ENCODE data around the gene CDC14B.

Gene CDC14B

DNA sequence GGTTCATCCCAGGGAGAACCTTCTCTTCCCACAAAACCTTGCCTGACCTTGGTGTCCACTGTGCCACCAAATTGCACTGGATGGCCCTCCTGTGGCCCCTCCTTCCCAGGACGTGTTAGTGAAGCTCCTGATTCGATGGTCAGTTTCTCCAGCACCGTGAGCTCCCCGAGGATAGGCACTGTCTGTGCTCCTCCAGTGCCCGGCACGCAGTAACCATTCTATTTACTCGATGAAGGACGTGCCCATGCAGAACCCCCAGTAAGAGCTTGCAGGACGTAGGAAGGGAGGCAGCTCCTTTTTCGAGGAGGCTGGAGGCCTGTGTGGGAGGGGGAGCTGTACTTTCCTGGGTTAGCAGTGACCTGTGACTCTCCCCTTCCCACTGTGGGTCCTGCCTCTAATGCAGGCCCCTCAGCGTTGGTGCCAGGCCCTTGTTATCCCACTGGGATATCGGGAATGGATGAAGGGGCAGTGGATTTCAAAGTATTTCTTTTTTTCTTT is 130.1 kb downstream of the CDC14B start:
- in situ Hi-C loops (cut with MboI; ENCODE audit: low sequenced_read_pairs), result no loop called here

DNA sequence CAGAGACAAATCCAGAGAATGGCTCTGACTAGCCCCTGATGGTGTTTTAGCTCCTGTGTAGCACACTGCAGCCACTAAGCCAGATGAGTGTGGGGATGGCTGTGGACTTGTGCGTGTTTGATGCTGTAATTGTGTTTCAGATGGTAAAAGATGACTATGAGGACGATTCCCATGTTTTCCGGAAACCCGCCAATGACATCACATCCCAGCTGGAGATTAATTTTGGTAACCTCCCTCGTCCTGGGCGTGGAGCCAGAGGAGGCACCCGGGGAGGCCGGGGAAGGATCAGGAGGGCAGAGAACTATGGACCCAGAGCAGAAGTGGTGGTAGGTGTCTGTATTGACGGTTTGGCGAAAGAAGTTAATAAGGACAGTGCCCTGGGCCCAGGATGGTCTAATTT is 131.7 kb downstream of the CDC14B start:
- in situ Hi-C loops (cut with MboI; ENCODE audit: low sequenced_read_pairs), result no loop called here

DNA sequence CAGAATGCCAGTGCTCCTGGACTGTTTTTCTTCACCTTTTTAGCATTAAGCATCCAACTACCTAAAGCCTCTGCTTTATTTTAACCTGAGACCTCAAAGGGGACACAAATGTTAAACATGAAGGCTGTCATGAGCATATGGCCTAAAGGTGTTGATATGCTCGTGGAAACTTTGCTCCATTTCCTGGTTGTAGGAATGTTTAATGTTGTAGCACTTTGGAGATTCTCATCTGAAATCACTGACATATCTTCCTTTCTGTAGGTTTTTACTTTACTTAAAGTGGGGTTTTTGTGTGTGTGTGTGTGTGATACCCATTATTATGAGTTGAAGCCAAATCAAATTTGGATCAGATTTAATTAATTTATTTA is 132.6 kb downstream of the CDC14B start:
- in situ Hi-C loops (cut with MboI; ENCODE audit: low sequenced_read_pairs), result no loop called here

DNA sequence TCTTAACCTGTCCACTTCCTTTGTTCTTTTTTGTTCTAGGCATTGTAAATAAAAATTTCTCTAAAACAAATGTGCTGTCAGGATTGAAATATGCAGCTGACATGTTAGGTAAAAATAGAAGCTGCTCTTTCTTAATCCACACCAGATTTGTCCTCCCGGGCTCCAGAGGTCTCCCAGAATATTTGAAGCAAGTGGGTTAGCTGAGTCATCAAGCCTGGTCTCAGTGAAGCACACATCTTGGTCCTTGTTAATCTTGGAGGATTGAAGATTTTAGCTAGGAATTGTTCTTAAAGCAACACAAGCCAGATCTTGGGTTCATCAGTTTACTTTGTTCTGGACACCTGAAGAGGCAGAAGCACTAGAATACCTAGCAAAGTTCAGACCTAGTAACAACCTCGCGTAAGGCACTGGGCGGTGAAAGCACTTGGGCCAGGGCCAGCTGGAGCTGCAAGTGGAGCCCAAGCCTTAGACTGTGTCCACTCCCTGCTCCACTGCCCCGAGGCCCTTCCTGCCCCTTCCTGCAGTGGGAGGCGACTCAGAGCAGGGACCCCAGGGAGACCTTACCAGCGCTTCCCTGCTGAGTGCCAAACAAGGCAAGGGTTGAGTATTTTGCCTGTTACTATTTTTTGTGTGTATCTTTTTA is 133.1 kb downstream of the CDC14B start:
- in situ Hi-C loops (cut with MboI; ENCODE audit: low sequenced_read_pairs), result no loop called here

DNA sequence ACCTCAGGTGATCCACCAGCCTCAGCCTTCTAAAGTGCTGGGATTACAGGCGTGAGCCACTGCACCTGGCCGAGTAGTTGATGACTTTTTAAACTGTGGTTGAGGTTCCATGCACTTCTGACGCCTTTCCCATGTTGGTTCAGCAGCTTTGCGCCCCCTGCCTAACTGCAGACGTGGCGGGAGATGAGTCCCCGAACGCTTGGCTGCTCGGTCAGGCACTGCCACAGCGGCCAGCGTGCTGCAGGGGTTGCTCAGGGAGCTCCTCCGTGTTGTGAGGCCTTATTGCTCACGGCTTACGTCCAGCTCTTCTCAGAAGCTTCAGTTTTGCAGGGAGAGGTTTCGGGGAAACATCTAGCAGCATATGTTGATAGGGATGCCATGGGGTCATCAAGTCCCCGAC is 134.4 kb downstream of the CDC14B start:
- in situ Hi-C loops (cut with MboI; ENCODE audit: low sequenced_read_pairs), result no loop called here

DNA sequence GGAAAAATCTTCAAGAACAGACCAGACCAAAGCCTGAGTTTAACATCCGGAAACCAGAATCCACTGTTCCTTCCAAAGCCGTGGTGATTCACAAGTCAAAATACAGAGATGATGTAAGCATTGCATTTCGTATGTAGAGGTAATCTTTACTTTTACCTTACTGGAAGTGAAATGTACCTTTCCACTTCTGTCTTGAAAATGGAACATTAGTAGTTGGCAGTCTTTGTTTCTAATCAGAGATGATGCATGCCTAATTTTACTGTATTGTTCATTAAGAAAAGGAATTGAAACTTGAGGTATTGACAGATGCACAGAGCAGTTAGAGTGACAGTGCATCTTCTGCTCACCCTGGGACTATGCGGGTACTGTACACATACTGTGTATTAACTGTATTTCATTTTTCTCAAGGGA is 135.1 kb downstream of the CDC14B start:
- in situ Hi-C loops (cut with MboI; ENCODE audit: low sequenced_read_pairs), result no loop called here

DNA sequence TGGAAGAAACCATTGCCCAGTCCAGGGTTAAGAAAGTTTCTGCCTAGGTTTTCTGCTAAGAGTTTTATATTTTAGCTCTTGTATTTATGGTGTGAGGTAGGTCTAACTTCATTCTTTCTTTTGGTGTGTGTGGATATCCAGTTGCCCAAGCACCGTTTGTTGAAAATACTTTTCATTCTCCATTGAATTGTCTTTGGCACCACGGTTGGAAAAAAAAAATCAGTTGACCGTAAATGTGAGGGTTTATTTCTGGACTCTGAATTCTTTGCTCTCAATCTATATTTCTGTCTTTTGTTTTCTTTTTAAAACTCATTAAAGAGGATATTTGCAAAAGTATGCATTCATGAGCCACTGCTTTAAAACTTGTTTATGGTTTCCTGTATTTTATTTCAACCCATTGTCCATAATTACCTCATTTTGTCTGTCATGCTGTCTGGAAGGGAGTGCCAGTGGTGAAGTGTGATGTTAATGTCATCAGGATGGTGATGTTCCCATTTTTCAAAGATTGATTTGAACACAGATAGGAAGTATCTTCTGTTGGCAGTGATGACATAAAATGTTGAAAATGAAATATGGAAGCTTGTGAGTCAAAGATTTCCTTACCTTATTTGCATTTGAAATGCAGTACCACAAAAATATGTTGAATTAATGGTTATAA is 135.8 kb downstream of the CDC14B start:
- in situ Hi-C loops (cut with MboI; ENCODE audit: low sequenced_read_pairs), result no loop called here

DNA sequence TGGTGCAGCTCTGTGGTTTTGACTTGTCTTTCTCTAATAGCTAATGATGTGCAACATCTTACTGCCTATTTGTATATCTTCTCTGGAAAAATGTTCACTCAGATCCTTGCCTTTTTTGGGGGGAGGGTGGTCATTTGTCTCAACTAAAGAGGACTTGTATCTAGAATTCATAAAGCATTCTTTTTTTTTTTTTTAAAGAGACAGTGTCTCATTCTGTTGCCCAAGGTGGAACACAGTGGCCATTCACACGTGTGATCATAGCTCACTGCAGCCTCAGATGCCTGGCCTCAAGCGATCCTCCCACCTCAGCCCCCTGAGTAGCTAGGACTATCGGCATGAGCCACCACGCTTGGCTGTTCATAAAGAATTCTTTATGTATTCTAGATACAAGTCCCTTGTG is 136.4 kb downstream of the CDC14B start:
- in situ Hi-C loops (cut with MboI; ENCODE audit: low sequenced_read_pairs), result no loop called here

DNA sequence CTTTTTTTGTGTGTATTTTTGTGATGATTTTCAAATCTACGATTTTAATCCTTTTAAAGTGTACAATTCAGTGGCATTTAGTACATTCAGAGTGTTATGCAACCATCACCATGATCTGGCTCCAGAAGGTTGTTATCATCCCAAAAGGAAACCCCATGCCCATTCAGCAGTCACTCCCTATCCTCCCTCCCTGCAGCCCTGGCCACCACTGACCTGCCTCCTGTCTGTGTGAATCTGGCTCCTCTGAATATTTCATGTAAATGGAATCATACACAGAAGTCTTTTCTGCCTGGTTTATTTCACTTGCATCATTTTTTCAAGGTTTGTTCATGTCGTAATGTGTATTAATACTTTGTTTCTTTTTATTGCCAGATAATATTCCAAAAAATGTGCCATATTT is 137.2 kb downstream of the CDC14B start:
- in situ Hi-C loops (cut with MboI; ENCODE audit: low sequenced_read_pairs), result no loop called here

DNA sequence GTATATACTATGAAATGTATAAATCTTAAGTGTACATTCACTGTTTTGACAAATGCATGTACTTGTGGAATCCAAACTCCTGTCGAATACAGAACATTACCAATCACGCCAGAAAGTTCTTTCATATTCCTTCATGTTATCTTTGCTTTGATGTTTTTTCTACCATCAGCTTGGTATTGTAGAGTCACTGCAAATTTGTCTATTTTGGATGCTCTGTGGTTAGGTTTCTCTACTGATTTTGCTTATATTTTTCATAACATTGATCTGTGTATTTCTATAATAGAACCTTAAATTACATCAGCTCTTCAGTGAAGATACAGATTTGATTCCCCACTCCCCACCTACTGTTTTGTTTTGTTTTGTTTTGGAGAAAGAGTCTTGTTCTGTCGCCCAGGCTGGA is 138.9 kb downstream of the CDC14B start:
- in situ Hi-C loops (cut with MboI; ENCODE audit: low sequenced_read_pairs), result no loop called here

DNA sequence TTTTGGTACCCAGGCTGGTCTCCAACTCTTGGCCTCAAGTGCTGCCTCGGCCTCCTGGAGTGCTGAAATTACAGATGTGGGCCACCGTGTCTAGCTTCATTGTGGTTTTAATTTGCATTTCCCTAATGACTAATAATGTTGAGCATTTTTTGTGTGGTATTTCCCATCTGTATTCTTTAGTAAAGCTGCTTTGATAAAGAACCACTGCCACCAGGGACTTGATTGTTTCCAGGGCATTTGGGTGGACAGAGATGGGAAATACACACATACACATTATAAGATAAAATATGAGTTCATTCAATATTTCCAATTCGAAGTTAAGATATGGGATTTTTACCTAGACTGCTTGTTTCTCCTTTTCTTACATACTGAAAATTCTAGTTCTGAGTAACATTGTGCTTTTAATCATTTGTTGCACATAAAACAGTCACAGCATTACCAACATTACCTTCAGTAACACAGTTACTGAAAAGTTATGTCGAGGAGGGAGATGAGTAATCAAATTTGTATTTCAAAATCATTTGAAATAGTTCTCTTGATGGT is 140.7 kb downstream of the CDC14B start:
- in situ Hi-C loops (cut with MboI; ENCODE audit: low sequenced_read_pairs), result no loop called here

DNA sequence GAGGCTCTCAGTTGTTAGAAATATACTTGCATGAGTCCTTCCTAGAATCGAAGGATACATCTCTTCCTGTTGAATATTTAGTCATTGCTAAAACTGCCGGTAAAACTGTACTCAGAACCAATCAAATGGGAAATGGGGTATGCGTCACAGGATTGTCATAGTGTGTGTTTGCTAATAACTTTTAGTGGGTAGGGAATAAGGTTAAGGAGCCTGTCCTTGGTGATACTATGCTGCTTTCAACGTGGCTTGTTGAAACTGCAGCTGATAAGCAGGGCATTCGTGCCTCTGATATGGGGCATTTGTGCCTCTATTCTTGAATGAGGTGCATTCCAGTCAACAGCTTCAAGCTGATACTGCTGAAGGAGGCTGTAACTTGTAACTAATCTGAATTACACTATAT is 143.1 kb downstream of the CDC14B start:
- in situ Hi-C loops (cut with MboI; ENCODE audit: low sequenced_read_pairs), result no loop called here

DNA sequence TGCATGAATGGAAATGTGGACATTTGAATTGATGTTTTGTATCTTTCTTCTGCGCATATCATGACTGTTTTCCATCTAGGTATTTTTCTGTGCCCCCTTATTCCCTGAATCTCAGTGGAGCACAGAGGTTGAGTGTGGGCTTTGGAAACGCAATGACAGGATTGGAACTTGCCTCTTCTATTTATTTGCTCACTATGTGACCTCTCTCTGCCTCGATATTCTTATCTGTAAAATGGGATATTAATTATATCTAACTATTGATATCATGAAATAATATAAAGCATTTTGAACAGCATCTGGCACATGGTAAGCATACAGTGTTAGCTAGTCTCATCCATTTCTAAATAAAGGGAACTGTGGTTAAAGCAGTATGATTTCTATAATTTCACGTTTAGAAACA is 143.6 kb downstream of the CDC14B start:
- in situ Hi-C loops (cut with MboI; ENCODE audit: low sequenced_read_pairs), result no loop called here

DNA sequence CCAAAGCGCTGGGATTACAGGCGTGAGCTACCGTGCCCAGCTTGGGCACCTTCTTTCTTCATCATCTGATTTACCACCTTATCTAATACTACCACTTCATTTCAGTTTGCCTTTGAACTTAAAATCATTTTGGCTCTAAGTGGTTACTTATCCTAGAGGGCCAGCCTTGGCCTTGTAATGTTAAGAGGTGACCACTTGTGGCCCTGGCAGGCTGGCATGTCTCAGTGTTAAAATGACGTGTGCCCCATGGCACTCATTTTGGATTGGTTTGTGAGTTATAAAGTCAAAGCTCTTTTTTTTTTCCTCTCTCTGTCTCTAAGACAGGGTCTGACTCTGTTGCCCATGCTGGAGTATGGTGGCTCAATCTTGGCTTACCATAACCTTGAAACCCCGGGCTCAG is 151.9 kb downstream of the CDC14B start:
- in situ Hi-C loops (cut with MboI; ENCODE audit: low sequenced_read_pairs), result no loop called here

DNA sequence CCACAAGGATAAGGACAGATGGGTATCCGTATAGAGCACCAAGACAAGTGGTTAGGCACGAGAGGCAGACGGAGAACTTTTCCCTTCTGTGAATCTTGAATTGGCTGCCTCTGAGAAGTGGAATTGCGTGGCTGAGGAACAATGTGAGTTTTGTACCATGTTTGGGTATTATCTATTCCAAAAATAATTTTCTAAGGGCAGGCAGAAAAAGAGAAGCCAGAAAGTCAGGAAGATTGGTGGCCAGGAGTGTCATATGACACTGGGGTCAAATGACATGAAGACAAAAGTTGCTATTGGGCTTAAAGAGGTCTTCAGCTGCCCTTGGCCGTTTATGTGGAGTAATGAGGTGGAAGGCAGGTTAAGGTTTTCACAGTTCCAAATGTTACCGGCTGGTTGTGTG is 155.2 kb downstream of the CDC14B start:
- in situ Hi-C loops (cut with MboI; ENCODE audit: low sequenced_read_pairs), result no loop called here

DNA sequence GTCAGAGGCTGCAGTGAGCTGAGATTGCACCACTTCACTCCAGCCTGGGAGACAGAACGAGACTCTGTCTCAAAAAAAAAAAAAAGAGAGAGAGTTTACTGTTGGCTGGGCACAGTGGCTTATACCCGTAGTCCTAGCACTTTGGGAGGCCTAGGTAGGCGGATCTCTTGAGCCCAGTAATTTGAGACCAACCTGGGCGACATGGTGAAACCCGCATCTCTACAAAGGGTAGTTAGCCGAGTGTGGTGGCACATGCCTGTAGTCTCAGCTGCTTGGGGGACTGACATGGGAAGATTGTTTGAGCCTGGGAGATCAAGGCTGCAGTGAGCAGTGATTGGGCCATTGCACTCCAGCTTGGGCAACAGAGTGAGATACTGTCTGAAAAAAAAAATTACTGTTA is 157.1 kb downstream of the CDC14B start:
- in situ Hi-C loops (cut with MboI; ENCODE audit: low sequenced_read_pairs), result no loop called here

DNA sequence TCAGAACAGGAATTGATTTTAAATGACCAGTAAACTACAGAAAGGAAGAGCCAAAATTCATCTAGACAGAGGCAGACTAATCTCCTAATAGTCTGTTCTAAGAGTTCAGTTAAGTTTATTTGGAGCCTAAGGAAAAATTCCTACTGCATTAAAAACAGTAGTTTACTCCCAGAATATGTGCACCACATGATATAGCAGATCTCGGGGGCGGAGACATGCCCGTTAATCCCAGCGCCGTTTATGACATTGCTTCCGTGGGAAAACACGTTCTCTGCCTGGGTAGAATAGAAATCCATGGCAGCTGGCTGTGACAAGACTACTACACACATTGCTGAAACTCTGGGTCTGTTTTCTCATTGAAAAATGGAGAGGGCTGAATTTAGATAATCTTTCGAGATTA is 158.3 kb downstream of the CDC14B start:
- in situ Hi-C loops (cut with MboI; ENCODE audit: low sequenced_read_pairs), result no loop called here

DNA sequence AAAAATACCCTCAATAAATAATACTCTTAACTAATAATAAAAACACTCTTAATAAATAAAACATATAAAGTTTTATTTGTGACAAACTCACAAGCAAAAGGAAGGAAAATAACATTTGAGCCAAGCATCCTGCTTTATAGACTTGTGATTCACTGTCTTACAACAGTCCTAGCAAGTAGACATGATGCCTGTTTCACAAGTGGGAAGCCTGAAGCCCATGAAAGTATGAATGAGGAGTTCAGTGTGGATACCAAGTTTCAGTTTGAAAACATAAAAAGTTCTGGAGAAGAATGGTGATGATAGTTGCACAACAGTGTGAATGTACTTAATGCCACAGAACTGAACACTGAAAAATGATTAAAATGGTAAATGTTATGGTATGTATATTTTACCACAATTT is 158.8 kb downstream of the CDC14B start:
- in situ Hi-C loops (cut with MboI; ENCODE audit: low sequenced_read_pairs), result no loop called here

DNA sequence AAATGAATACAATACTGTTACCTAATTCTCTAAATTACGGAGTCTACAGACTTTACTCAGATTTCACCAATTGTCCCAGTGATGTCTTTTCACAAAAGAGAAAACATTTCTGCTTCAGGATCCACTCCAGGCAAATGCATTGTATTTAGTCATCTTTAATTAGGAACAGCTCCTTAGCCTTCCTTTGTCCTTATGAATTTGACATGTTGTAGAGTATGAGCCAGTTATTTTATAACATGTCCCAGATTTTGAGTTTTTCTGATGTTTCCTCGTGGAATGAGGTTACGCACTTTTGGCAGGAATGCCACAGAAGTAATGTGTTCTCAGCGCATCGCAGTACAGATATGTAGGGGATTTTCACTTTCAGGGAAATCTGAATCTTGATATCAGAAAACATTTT is 159.2 kb downstream of the CDC14B start:
- in situ Hi-C loops (cut with MboI; ENCODE audit: low sequenced_read_pairs), result no loop called here

DNA sequence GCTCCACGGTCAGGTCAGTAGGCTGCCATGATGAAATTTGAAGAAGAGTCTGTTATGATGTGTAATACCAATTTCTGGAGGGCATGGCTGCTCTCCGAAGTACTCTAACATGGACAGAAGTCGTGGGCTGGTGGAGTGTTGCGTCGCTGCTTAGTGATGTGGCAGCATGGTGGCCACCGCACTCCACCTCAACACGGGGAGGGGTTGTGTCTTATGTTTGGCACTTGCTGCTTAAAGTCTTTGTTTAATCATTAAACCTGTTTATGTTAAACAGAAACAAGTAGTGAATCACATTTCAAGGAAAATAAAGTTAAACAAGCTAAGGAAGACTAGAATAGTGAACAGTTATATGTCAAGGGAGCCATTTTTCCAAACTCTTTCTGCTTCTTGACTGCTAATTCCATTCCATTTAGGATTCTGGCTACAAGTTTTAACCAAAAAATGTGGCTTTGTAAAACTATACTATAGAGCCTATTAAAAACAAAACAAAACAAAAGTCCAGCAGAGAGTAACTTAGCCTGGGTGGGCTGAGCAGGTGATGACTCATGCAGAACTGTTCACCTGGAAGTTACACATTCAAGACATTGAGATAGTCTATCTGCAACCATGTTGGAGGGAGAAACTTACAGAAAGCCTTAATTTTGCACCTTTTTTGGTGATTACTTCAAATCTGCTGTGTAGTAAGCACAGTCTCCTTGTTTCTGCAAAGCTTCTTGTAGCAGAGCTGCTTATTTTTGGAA is 160.2 kb downstream of the CDC14B start:
- in situ Hi-C loops (cut with MboI; ENCODE audit: low sequenced_read_pairs), result no loop called here

DNA sequence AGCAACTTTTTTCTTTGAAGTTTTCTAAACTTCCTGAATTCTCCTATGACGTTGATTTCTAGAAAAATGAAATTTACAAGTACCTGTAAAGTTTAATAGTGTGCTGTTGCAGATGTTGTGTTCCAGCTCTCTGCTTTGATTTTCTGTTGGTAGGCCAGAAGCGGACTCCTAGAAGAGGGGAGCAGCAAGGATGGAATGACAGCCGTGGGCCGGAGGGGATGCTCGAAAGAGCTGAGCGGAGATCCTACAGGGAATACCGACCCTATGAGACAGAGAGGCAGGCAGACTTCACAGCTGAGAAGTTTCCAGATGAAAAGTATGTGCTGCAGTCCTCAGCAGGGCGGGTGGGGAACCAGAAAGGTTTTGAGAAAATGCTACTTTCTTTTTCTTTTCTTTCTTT is 161.4 kb downstream of the CDC14B start:
- in situ Hi-C loops (cut with MboI; ENCODE audit: low sequenced_read_pairs), result no loop called here

DNA sequence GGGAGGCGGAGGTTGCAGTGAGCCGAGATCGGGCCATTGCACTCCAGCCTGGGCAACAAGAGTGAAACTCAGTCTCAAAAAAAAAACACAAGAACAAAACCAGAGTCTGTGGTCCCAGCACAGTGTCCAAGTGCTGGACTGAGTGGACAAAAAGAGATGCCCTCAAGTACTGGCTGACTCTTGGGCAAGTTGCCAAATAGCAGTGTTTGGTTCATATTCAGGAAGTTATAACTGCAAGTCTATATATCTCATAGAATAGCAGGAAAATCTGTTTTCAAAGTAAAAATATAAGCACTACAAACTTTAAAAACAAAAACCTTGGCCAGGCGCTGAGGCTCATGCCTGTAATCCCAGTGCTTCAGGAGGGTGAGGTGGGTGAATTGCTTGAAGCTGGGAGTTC is 162.4 kb downstream of the CDC14B start:
- in situ Hi-C loops (cut with MboI; ENCODE audit: low sequenced_read_pairs), result no loop called here
